HG03064 (cell line): ENCODE measurements around the gene FAM24B.

ENCODE experiments used
- ATAC-seq: cut with Tn5 transposase; IDR thresholded peaks from one replicate; pipeline ENCODE4 v1.9.1; 2021; ENCODE audit warnings: low read depth; ENCODE audit not compliant: unreplicated experiment

FAM24B gene

DNA sequence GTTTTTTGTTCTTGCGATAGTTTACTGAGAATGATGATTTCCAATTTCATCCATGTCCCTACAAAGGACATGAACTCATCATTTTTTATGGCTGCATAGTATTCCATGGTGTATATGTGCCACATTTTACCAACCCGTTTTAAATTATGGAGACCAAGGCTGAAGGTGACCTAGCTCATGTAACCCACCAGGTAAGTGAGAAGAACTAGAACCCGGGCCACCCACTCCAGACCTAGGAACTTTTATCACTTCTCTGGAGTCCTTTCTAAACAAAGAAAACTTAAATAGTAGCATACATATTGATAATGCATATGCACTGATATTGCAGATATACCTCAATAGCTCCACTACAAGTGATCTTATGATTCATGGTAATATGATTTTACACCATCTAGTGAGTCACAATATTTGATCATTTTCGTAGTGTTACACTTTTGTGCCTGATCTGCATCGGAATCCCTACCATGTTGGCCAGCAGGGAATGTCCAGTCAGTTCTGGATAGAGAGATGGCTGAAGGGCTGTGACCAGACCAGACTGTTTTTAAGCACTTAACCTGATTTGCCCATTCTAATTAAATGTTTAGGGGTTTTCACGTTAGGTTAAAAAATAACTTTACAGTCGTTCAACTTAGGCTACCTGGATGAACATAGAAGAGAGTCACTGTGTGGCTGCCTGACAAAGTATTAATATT, 49.0 kb downstream of the FAM24B start:
- ATAC-seq, result no peak

DNA sequence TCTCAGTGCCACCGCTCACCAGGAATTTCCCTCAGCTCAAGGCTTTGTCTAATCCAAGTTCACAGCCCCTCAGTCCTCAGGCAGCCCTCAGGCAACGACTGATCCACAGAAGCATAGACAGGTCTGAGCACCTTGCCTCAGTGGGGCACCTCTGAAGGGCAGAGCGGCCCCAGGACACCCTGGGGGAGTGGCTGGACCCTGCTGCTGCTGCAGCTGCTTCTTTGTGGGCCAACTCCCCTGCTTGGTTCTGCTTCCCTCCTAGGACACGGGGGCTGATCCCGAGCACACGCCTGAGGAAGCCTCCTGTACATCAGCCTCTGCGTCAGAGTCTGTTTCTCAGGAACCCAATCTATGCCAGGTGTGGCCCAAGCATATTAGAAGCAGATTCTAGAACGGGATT, 49.9 kb downstream of the FAM24B start:
- no peak for ATAC-seq

DNA sequence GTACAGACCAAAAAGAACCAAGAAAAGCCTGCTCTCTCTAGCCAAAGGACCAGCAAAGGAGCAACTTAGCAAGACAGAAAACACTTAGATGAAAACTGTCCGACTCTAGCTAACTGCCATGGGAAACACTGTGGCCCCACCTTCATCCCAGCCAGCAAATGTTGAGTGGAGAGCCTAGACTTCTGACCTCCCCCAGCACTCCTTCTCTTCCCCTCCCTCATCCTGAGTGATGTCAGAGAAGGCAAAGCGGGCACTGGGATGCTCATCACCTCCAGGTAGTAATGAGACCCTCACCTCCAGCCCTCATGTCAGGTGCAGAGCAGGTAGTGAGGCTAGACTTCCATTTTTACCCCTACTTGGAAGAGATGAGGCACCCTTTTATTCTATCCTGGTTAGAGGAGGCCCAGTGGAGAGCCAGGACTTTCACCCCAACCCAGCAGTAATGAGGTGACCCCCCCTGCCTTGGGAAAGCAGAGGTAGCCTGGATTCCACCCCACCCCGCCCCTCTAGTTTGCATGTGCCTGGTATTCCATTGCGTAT, 50.6 kb downstream of the FAM24B start:
- no peak for ATAC-seq

DNA sequence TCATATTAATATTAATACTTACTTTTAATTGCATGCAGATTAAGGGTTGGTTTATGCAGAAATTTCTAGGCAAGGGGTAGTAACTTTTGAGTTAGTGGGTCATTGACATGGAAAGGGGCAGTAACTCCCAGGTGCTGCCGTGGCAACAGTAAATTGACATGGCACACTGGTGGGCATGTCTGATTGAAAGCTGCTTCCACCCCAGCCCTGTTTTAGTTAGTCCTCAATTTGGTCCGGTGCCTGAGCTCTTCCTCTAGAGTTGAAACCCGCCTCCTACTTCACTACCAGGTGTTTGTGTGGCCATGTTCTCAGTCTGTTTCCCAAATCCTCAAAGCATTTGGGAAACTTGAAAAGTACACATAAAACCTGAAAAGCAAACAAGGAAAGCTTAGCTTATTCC, 52.1 kb downstream of the FAM24B start:
- no peak for ATAC-seq

DNA sequence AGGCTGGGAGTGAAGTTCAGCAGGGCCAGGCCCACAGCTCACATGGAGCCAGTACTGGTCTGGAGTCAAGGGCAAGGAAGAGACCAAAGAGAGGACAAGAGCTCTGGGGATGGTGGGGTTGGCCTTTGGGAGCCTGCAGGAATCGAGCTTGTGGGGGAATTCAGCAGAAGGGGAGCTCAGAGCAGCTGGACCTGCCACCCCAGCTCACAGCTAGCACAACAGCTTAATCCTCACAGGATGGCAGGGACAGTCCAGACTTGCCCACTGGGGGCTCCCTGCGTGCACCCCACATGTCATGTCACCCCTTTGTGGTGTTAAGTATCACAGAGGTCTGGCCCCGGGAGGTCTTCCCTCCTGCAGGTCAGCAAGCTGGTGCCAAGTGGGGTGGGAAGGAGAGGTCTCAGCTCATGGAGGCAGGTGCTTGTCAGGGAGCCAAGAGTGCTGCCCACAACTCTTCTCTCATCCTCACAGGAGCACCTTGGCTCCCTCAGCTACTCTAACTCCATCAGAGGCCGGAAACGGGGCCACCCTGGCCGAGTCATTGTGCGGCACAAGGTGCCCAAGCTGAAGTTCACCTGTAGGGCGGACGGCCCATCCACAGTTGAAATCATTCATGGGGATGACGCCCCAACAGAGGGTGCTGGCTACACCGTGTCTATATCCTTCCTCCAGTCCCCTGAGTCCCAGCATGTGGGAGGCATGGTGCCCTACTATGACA, 56.2 kb downstream of the FAM24B start:
- no peak for ATAC-seq

DNA sequence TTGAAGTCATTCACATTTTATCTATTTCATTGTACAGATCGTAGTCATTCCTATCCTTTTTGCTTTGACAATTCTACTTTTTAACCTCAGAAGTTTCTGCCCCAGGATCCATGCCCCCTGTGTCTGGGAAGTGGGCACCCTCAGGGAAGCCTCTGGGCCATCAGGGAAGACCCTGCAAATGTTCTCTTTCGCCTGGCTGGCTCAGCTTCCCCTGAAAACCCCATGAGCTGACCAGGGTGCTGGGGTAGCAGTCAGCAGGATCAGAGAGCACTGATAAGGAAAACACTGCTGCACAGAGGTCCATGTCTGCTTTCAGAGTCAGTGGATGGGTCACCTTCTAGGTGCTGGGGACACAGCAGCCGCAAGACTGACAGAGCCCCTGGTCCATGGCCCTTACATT, 57.6 kb downstream of the FAM24B start:
- ATAC-seq, result no peak

DNA sequence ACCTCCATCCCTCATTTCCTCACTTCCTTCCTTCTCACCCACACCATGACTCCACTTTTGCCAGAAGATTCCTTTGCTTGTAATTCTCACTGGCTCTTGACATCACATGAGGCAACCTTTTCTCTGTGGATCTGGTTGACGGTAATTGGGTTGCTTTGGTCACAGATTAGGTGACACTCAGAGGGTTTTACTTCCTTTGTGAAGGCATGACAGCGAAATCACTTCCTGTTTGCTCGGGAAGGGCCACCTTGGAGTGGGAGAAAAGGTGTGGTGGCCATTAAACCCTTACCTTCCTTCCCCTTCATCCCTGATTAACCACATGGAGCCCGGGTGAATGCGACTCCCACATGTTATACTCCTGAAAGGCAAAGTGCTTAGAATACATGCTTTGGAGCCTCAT, 63.9 kb downstream of the FAM24B start:
- ATAC-seq, result no peak

DNA sequence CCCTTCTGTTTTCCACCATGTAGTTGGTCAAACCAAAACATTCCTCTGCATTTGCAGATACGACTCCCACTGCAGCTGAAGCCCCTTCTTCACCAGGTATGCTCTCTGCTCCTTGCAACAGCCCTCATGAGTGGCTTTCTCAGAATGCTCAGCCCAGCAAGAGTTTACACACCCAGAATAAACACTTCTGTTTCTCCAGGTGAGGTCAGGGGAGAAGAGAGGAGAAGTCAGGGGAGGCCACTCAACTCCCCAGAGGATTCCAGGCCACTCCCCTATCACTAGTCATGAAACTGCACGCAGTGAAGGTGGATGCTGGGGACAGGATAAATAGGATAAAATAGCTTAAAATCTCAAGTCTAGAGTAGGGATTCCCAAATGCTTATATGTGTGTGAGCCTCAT, 64.9 kb downstream of the FAM24B start:
- no peak for ATAC-seq

DNA sequence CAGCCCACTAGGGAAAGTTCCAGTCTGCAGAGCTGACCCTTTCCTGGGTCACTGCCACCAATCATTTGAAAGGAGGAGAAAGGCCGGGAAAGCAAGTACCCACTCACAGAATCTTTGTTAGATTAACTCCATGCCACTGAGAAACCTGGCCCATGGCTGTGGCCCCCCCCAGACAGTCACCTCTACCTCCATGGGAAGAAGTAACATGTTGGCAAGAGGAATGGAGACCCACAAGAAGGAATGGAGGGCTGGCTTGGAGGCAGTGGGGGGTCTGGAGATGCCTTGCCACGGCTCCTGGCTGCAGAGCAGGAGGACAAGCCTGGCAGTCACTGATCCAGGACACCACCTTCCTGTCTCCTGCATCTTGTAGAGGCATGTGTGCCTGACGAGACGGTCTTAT, 66.6 kb downstream of the FAM24B start:
- ATAC-seq, result no peak

DNA sequence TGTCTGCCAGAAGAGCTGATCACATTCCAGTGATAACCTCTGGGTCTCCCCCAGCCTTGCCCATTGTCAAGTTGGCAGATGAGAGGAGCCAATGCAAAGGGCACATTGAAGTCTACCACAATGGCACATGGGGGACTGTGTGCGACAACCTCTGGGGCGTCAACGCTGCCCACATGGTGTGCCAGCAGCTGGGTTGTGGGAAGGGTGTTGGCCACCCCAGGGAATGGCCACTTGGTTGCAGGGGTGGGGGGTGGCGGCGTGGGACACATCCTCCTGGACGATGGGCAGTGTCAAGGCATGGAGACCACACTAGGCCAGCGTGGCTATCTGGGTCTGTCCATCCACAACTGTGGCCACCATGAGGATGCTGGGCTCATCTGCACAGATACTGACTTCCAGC, 77.1 kb downstream of the FAM24B start:
- ATAC-seq, result no peak
